Hematopoietic multipotent progenitor cell treated with erythropoietin and hydrocortisone succinate and interleukin-3 and kit ligand, for 8 days (in vitro differentiated cells): ENCODE data around the gene FAM227A.
"Not testable (repeated sequence)": the region's sequence is repeated elsewhere in the genome, so short reads cannot be mapped to it uniquely, and the experiment has no call there.

Experiments used
- DNase-seq: peaks from one replicate; pipeline ENCODE4 v3.0.0-alpha.2; 2015

The FAM227A gene

GRCh38 chr22:38657045-38657909 lies 1.1 kb upstream of the FAM227A start:
- DNase-seq = peak; percentile 51

GRCh38 chr22:38655519-38656255 lies 505 bp downstream of the FAM227A start:
- peak; percentile 22 for DNase-seq

DNA sequence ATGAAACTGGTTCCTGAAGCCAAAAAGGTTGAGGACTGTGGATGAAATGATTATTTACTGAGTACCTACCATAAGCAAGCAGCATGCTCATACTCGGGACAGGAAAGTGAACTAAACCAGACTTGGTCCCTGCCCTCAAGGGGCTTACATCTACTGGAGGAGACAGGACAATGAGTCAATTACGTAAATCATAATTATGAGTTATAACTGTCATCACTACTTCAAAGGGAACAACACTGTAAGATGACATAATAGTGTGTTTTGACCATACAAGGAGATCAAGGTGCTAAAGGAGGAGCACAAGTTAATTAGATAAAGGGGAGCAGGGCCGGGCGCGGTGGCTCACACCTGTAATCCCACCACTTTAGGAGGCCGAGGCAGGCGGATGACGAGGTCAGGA lies 2.5 kb downstream of the FAM227A start:
- no peak for DNase-seq

DNA sequence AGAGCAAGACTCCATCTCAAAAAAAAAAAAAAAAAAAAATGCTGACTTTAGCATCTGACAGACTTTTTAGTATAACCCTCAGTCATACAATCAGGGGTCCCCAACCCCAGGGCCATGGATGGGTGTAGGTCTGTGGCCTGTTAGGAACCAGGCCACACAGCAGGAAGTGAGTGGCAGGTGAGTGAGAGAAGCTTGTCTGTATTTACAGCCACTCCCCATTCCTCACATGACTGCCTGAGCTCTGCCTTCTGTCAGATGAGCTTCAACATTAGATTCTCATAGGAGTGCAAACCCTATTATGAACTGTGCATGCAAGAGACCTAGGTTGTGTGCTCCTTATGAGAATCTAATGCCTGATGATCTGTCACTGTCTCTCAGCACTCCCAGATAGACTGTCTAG lies 3.3 kb downstream of the FAM227A start:
- no peak for DNase-seq

GRCh38 chr22:38649841-38650522 lies 6.2 kb downstream of the FAM227A start:
- DNase-seq = no peak

DNA sequence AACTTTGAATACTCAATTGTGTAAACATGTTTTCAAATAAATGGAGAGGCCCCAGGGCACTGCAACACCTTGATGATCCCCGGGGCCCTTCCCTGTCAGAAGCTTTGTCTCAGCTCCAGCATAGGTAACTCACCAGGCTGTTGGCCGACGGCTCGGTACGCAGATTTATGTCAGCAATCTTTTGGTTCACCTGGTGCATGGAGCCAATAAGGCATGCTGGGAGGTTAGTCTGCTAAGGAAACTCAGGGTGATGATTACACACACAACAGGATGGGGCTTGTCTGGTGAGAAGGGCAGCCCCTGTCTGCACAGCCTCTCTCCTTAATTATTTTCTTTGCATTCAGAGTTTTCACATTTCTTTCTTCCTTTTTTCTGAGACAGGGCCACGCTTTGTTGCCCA lies 10.8 kb downstream of the FAM227A start:
- no peak for DNase-seq

- not testable (repeated sequence) for DNase-seq
These were observed 11.9 kb downstream of the FAM227A start for GRCh38 chr22:38644245-38644644.

GRCh38 chr22:38641476-38642040 lies 14.6 kb downstream of the FAM227A start:
- no peak for DNase-seq

GRCh38 chr22:38638728-38639127 lies 17.5 kb downstream of the FAM227A start:
- peak; percentile 45 for DNase-seq

- DNase-seq = no peak
These were observed 18.0 kb downstream of the FAM227A start for GRCh38 chr22:38638216-38638615.

DNA sequence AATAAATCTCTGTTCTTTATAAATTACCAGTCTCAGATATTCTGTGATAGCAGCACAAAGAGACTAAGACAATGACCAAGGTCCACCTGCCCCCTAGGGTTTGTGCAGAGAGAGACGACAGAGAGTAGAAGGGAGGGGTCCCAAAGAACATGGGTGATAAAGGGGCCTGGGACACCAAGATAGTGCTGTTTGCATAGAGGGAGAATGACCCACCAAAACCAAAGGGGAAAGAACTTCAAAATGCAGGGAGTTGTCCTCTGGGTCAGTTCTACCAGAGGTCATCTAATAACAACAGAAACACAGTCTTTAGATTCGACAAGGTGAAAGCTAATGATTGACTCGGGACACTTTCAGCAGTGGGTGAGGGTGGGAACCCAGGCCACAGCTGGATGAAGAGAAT lies 23.7 kb downstream of the FAM227A start:
- DNase-seq = no peak

DNA sequence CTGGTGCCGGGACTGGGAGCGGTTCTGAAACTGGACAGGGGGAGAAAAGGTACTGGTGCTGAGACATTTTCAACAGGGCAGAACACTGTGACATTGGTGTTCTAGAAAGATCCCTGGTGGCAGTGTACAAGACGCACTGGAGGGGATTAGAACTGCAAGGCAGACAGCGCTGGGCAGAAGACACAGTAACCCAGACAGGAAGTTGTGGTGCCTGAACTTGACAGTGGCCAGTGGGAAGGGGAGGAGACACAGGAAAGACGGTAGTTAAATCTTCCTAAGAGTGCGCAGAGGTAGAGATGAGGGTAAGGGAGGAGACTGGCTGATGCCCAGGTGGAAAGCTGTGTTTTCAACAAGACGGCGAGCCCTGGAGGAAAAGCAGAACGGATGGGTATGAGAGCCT lies 24.5 kb downstream of the FAM227A start:
- no peak for DNase-seq

DNA sequence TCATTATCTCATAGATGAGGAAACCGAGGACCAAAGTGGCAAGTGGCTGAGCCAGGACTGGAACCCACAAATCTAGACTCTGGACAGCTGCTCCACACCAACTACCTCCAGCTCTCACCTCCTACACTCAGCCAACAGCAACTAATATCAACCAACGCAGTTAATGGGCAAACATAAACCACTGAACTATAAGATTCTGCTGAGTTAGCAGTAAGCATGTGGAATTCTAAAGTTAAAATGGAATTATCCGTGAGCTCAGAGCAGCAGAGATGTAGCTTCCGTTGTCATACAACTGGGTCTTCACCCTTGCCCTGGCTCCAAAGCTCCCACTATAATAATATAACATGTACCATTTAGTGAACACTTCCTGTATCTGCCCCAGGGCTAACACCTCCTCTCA lies 27.1 kb downstream of the FAM227A start:
- no peak for DNase-seq

DNA sequence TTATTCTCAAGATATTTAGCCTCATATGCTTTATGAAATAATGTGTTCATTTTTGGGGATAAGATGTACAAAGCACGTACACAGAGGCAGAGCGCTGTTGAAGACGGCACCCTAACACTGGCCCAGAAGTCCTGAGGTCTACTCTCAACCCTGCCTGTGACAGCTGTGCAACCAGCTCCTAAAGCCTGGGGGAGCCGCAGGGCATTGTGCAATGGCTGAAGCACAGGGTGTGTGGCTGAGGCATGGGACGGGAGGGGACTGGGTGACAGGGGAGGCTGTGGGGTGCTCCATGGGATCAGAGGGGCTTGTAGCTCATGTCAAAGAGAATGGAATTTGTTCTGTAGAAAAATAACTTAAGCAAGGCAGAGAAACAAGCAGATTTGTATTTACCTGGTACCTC lies 27.7 kb downstream of the FAM227A start:
- DNase-seq = no peak

DNA sequence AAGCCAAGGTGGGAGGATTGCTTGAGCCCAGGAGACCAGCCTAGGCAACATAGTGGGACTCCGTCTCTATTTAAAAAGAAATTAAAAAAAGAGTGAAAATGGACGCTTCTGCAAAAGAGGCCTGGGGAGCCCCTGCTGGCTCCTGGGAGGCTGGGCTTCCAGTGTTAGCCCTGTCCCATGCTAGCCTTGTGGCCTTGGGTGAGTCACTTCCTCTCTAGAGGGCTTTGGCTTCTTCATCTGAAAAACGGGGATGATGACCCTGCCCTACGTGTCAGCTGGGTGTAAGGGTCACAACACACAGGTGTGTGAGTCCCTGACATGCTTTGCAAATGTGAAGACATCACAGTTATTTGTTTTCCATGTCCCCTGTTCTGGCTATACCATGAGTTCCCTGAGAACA lies 32.8 kb downstream of the FAM227A start:
- no peak for DNase-seq

- no peak for DNase-seq
These were observed 37.5 kb downstream of the FAM227A start for GRCh38 chr22:38618682-38619081.

GRCh38 chr22:38618258-38618657 lies 37.9 kb downstream of the FAM227A start:
- no peak for DNase-seq

- not testable (repeated sequence) for DNase-seq
These were observed 41.2 kb downstream of the FAM227A start for GRCh38 chr22:38615064-38615405.

- no peak for DNase-seq
These were observed 41.7 kb downstream of the FAM227A start for GRCh38 chr22:38614332-38615063.

DNA sequence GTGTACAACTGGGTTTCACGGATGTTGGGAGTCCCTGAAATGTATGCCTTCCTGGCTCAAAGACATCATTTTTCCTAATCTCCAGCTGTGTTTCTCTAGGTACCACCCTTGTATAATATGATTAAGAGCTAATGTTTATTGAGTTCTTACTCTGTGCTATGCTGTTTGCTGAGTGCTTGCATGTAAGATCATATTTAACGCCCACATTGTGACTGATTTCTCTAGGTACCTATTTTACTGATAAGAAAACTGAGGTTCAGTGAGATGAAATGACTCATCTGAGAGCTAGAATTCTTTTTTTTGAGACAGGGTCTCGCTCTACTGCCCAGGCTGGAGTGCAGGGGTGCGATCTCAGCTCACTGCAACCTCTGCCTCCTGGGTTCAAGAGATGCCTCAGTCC lies 42.6 kb downstream of the FAM227A start:
- DNase-seq = no peak

- DNase-seq = no peak
These were observed 43.8 kb downstream of the FAM227A start for GRCh38 chr22:38612217-38613006.

DNA sequence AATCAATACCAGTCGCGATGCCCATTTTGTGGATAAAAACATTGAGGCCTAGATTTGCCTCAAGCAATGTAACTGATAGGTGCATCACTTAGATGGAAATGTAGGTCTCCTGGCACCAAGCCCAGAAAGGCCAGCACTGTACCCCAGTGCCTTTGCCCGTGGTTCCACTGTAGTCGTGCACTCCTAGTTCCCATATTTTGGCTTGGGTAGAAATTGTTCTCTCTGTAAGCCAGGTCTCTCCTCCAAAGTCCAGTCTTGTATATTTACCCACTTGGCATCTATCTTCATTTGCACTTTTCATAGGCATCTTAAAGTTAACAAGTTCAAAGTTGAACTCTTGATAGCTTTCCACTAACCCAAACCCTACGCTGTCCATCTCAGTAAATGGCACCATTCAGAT lies 44.6 kb downstream of the FAM227A start:
- DNase-seq = no peak
